ENCODE measurements around the gene ST6GALNAC4. TPM values are rescaled to one million over a fixed set of nuclear protein-coding genes. Genes with fewer than 3 reads are reported as not detected.
"Not testable (repeated sequence)": the region's sequence is repeated elsewhere in the genome, so short reads cannot be mapped to it uniquely, and the experiment has no call there.

ST6GALNAC4 gene
- total RNA-seq, 3 donors from 2014 or later, result 22.0 to 25.7 (median 24.7) TPM

DNA sequence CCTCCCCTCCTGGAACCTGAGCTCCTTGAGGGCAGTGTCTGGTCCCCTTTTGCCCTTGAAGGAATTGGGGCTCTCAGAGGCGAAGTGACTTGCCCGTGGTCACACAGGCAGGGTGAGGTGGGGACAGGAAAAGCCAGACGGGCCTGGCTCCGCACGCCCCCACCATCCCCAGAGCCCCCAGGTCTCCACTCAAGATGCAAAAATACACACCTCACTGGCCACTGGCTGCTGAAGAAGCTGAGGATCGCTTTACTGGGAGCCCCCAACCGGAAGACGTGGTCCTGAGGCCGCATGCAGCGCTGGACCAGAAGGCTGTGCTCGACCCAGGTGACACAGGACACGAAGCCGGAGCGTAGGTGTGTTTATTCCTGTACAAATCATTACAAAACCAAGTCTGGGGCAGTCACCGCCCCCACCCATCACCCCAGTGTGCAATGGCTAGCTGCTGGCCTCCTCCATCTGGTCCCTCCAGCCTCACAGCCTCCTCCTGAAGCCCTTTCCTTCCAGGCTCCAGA lies 31.8 kb downstream of the ST6GALNAC4 start:
- H3K4me3 Mint-ChIP-seq, result no peak overlapping the region
- ATAC-seq (no peak), DNase-seq (no peak)
- H3K9me3 Mint-ChIP-seq, result no peaks in the 10 kb centered on the region
- H3K36me3 Mint-ChIP-seq (ENCODE audit: insufficient read depth), result peaks cover 12% of the 10 kb centered on the region
- no peaks in the 10 kb centered on the region for H3K27me3 Mint-ChIP-seq (ENCODE audit: low read depth)
- H3K4me1 Mint-ChIP-seq (ENCODE audit: low read depth), result no peaks in the 10 kb centered on the region

- DNase-seq (no peak), ATAC-seq (no peak)
- Mint-ChIP-seq H3K4me3 (no peak overlapping the region), H3K27me3 (ENCODE audit: low read depth) (no peaks in the 10 kb centered on the region), H3K36me3 (ENCODE audit: insufficient read depth) (peaks cover 10% of the 10 kb centered on the region), H3K4me1 (ENCODE audit: low read depth) (no peaks in the 10 kb centered on the region), H3K9me3 (no peaks in the 10 kb centered on the region)
Observed at GRCh38 chr9:127884427-127884911, 32.4 kb downstream of the ST6GALNAC4 start.

DNA sequence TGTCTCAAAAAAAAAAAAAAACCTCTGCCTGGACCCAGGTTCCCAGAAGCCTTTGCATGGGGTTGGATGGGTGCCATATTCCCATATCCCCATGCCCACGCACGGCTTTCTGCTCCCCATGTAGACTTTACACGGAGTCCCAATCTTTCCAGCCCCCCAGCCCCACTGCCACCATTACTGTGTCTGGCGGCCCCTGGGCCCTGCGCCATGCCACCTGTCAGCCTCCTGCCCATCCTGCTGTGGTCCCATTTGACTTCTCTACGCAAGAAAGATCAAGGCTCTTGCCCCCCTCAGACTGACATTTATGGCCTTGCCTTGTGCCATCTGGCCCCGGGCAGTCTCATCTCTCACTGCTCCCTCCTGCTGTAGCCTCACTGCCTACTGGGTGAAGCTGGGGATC lies 32.9 kb downstream of the ST6GALNAC4 start:
- Mint-ChIP-seq H3K4me1 (ENCODE audit: low read depth) (no peaks in the 10 kb centered on the region), H3K36me3 (ENCODE audit: insufficient read depth) (peaks cover 10% of the 10 kb centered on the region), H3K27me3 (ENCODE audit: low read depth) (no peaks in the 10 kb centered on the region), H3K9me3 (no peaks in the 10 kb centered on the region), H3K4me3 (no peak overlapping the region)
- no peak for DNase-seq
- no peak for ATAC-seq

DNA sequence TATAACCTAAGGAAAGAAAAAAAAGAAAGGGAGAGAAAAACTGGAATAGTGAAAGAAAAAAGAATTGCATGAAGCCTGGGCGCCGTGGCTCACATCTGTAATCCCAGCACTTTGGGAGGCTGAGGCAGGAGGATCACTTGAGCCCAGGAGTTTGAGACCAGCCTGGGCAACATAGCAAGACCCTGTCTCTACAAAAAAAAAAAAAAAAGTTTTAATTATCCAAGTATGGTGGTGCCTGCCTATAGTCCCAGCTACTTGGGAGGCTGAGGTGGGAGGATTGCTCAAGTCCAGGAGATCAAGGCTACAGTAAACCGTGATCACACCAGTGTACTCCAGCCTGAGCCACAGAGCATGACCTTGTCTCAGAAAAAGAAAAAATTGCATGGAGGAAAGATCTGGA lies 35.1 kb downstream of the ST6GALNAC4 start:
- H3K27me3 Mint-ChIP-seq (ENCODE audit: low read depth); DNase-seq; ATAC-seq; H3K9me3 Mint-ChIP-seq; H3K4me1 Mint-ChIP-seq (ENCODE audit: low read depth); H3K4me3 Mint-ChIP-seq; H3K36me3 Mint-ChIP-seq (ENCODE audit: insufficient read depth): not testable (repeated sequence)

DNA sequence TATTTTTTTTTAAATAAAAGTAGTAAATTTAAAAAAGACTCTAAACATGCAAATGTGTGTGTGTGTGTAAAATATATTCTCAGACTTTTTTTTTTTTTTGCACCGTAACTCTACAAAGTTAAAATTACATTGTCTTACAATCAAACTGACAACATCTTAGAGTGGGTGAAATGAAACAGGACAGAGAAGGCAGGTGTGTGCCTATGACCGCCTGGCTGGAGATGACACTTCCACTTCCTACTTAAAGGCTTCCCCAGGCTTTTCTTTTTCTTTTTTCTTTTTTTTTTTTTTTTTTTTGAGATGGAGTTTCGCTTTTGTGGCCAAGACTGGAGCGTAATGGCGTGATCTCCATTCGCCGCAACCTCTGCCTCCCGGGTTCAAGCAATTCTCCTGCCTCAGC lies 36.7 kb downstream of the ST6GALNAC4 start:
- H3K36me3 Mint-ChIP-seq (ENCODE audit: insufficient read depth), result peaks cover 2% of the 10 kb centered on the region
- no peaks in the 10 kb centered on the region for H3K9me3 Mint-ChIP-seq
- no peak for ATAC-seq
- no peak overlapping the region for H3K4me3 Mint-ChIP-seq
- no peaks in the 10 kb centered on the region for H3K27me3 Mint-ChIP-seq (ENCODE audit: low read depth)
- no peak for DNase-seq
- peaks cover 2% of the 10 kb centered on the region for H3K4me1 Mint-ChIP-seq (ENCODE audit: low read depth)

- peaks cover 2% of the 10 kb centered on the region for H3K36me3 Mint-ChIP-seq (ENCODE audit: insufficient read depth)
- H3K4me1 Mint-ChIP-seq (ENCODE audit: low read depth), result peaks cover 2% of the 10 kb centered on the region
- no peaks in the 10 kb centered on the region for H3K27me3 Mint-ChIP-seq (ENCODE audit: low read depth)
- H3K4me3 Mint-ChIP-seq, result no peak overlapping the region
- no peak for DNase-seq
- H3K9me3 Mint-ChIP-seq, result no peaks in the 10 kb centered on the region
- no peak for ATAC-seq
Observed at GRCh38 chr9:127878652-127879390, 38.0 kb downstream of the ST6GALNAC4 start.

DNA sequence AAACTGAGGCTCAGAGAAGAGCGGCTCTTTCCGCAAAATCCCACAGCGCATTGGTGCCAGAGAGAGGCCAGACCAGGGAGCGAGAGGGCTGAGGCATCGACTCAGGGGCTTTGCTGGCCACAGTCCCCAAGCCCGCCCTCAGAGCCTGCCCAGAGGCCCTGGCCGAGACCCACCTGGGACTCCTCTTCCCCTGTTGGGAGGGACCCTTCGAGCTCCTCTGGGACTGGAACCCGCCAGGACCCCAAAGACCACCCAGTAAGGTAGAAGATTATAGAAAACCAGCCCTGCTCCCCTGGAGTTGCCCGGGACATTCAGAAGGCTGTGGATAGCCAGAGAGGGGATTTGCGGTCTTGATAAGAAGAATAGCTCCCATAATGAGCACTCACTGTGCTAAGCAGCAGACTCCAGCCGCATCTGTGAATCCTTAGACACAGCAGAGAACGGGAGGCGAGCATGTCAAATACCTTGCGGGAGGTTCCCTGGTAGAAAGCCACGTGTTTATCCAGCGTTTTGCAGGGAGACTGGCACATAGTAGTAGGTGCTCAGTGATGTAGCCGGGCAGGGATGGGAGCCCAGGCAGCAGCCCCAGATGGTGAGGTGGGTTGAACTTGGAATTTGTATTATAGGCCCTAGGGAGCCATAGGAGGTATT lies 38.7 kb downstream of the ST6GALNAC4 start:
- no peak for DNase-seq
- ATAC-seq, result no peak
- Mint-ChIP-seq H3K4me1 (ENCODE audit: low read depth) (peaks cover 2% of the 10 kb centered on the region), H3K9me3 (no peaks in the 10 kb centered on the region), H3K36me3 (ENCODE audit: insufficient read depth) (peaks cover 2% of the 10 kb centered on the region), H3K27me3 (ENCODE audit: low read depth) (no peaks in the 10 kb centered on the region), H3K4me3 (peak overlapping the region; percentile 47)

GRCh38 chr9:127877566-127877998 lies 39.3 kb downstream of the ST6GALNAC4 start, which contains the start of gene AK1:
Gene AK1, minus strand, starts transcription at chr9:127877675. Its CDS starts 3,058 bp downstream, at chr9:127874617.
- DNase-seq, result no peak
- no peak for ATAC-seq
- Mint-ChIP-seq H3K4me3 (peak within 1 kb of the TSS; percentile 48), H3K27me3 (ENCODE audit: low read depth) (no peaks in the 10 kb centered on the region), H3K4me1 (ENCODE audit: low read depth) (peaks cover 2% of the 10 kb centered on the region), H3K9me3 (no peaks in the 10 kb centered on the region), H3K36me3 (ENCODE audit: insufficient read depth) (no peaks in the 10 kb centered on the region)

GRCh38 chr9:127876764-127877562 lies 39.9 kb downstream of the ST6GALNAC4 start:
- Mint-ChIP-seq H3K9me3 (no peaks in the 10 kb centered on the region), H3K4me3 (peak overlapping the region; percentile 48), H3K4me1 (ENCODE audit: low read depth) (peaks cover 2% of the 10 kb centered on the region), H3K27me3 (ENCODE audit: low read depth) (no peaks in the 10 kb centered on the region), H3K36me3 (ENCODE audit: insufficient read depth) (no peaks in the 10 kb centered on the region)
- peak in 1 of 2 donors; percentile 21 for ATAC-seq
- no peak for DNase-seq

GRCh38 chr9:127876026-127876763 lies 40.6 kb downstream of the ST6GALNAC4 start:
- no peaks in the 10 kb centered on the region for H3K27me3 Mint-ChIP-seq (ENCODE audit: low read depth)
- peaks cover 2% of the 10 kb centered on the region for H3K36me3 Mint-ChIP-seq (ENCODE audit: insufficient read depth)
- DNase-seq (no peak), ATAC-seq (no peak)
- H3K4me3 Mint-ChIP-seq, result no peak overlapping the region
- no peaks in the 10 kb centered on the region for H3K9me3 Mint-ChIP-seq
- peaks cover 2% of the 10 kb centered on the region for H3K4me1 Mint-ChIP-seq (ENCODE audit: low read depth)

GRCh38 chr9:127875306-127875966 lies 41.4 kb downstream of the ST6GALNAC4 start:
- no peak for ATAC-seq
- Mint-ChIP-seq H3K27me3 (ENCODE audit: low read depth) (no peaks in the 10 kb centered on the region), H3K4me1 (ENCODE audit: low read depth) (peaks cover 2% of the 10 kb centered on the region), H3K9me3 (no peaks in the 10 kb centered on the region), H3K4me3 (no peak overlapping the region), H3K36me3 (ENCODE audit: insufficient read depth) (peaks cover 2% of the 10 kb centered on the region)
- no peak for DNase-seq

- ATAC-seq, result no peak
Observed at GRCh38 chr9:127874301-127875221, 42.3 kb downstream of the ST6GALNAC4 start.

More at GRCh38 chr9:127874301-127875221, 42.3 kb downstream of the ST6GALNAC4 start:
- no peak overlapping the region for H3K4me3 Mint-ChIP-seq
- no peaks in the 10 kb centered on the region for H3K9me3 Mint-ChIP-seq
- DNase-seq, result no peak
- H3K27me3 Mint-ChIP-seq (ENCODE audit: low read depth), result no peaks in the 10 kb centered on the region
- H3K36me3 Mint-ChIP-seq (ENCODE audit: insufficient read depth), result peaks cover 2% of the 10 kb centered on the region
- H3K4me1 Mint-ChIP-seq (ENCODE audit: low read depth), result peaks cover 2% of the 10 kb centered on the region

All from activated T-cell treated with anti-CD3 and anti-CD28 coated beads, Interleukin-2, amount 50 U/mL, for 4 hours (primary cell).